Measurements from ENCODE around the gene PLEKHG4B.

DNA sequence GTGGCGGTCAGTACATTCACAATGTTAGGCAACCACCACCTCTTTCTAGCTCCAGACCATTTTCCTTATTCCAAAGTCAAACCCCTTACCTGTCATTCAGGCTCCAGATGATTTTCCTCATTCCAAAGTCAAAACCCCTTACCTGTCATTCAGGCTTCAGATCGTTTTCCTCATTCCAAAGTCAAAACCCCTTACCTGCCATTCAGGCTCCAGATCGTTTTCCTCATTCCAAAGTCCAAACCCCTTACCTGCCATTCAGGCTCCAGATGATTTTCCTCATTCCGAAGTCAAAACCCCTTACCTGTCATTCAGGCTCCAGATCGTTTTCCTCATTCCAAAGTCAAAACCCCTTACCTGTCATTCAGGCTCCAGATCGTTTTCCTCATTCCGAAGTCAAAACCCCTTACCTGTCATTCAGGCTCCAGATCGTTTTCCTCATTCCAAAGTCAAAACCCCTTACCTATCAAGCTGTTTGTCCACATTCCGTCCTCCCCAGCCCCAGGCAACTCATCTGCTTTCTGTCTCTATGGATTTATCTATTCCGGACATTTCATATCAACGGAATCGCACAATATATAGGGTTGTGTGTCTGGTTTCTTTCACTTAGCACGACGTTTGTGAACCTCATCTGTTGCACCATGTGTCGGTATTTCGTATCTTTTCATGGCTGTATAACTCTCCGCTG, 5.2 kb downstream of the PLEKHG4B start:
- TF ChIP-seq, protein P1, sequence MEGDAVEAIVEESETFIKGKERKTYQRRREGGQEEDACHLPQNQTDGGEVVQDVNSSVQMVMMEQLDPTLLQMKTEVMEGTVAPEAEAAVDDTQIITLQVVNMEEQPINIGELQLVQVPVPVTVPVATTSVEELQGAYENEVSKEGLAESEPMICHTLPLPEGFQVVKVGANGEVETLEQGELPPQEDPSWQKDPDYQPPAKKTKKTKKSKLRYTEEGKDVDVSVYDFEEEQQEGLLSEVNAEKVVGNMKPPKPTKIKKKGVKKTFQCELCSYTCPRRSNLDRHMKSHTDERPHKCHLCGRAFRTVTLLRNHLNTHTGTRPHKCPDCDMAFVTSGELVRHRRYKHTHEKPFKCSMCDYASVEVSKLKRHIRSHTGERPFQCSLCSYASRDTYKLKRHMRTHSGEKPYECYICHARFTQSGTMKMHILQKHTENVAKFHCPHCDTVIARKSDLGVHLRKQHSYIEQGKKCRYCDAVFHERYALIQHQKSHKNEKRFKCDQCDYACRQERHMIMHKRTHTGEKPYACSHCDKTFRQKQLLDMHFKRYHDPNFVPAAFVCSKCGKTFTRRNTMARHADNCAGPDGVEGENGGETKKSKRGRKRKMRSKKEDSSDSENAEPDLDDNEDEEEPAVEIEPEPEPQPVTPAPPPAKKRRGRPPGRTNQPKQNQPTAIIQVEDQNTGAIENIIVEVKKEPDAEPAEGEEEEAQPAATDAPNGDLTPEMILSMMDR (IDR thresholded peaks at IDR 0.05), result no peak
- no peak for TF ChIP-seq POLR2A (IDR thresholded peaks at IDR 0.05)
